HG03108 (cell line): Measurements from ENCODE around the gene ACP4.
"Not testable (repeated sequence)": the region's sequence is repeated elsewhere in the genome, so short reads cannot be mapped to it uniquely, and the experiment has no call there.

ENCODE experiments used
- ATAC-seq: cut with Tn5 transposase; IDR thresholded peaks from one replicate; pipeline ENCODE4 v1.9.1; 2021; ENCODE audit warnings: moderate library complexity; ENCODE audit not compliant: unreplicated experiment

ACP4 gene

DNA sequence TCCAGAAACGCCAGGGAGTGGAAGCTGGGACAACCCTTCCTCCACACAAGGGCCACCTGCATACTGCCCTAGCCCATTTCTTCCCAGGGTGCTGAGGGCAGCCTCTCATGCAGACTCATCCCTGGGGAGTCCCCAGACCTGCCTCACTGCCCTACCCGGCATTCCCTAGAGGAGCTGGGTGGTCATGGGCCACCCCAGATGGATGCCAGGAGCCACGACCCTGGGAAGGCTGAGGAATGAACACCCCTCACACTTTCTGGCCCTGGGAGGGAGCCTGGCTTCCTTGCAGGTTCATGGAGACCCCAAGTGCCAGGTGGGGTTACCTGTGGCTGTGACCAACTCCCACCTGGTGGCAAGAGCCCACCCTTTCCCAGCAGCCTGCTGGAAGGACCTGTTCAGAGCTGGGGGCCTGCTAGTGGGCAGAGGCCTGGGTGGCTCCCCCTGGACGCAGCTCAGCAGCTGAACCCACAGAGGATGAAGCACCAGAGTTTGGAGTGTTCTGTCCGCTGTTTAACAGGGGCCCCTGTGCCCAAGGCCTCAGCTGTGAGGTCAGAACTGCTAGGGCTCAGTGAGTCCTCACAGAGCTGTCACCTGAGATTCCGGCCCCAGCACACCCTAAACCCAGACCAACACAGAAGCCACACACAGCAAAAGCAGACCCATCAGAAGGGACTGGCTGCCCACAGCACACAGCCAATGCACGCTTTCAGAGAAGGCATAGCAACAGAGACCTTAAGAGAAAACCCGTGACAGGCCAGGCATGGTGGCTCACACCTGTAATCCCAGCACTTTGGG lies 6.6 kb downstream of the ACP4 start:
- ATAC-seq, result no peak

DNA sequence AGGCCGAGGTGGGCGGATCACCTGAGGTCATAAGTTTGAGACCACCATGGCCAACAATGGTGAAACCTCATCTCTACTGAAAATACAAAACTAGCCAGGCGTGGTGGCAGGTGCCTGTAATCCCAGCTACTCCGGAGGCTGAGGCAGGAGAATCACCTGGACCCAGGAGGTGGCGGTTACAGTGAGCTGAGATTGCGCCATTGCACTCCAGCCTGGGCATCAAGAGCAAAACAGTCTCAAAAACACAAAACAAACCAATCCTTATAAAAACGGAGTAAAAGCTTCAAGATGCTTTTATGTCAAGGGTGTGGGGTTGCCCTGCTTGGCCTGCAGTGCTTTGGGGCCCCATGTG lies 7.2 kb downstream of the ACP4 start:
- no peak for ATAC-seq

DNA sequence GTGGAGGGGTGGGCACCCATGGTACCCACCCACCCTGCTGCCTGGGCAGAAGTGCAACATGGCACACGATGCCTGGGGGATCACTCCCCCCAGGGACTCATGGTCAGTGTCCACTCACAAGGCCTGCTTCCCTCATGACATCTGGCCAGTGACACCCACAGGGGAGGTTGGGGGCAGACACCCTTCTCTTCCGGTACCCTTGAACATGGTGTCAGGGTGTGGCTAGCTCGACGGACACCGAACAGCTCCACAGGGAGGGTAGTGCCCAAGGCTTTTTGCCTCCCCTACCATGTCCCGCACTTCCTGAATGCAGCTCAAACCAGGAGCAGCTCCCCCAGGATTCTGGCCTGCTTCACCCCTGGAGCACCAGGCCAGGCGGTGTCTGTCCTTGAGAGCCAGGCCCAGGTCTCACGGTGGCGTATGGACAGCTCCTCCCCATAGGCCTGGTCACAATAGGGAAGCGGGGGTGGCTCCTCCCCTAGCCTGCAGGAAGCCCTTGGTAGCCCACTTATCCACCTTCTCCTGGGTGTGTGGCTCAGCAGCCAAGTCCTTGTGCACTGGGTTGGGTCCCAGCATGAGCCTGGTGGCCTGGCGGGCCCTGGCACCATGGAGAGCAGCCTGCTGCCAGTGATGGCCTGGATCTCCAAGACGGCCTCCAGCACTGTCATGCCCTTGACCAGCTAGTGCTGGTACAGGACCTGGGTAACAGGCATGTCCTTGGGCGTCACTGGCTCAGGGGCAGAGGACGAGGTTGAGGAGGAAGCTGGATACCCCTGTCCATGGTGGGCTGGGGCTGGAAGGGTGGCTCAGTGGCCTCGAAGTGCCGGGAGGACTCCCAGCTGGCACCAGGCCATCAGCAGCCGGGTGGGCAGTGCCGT lies 7.8 kb downstream of the ACP4 start:
- ATAC-seq, result no peak

DNA sequence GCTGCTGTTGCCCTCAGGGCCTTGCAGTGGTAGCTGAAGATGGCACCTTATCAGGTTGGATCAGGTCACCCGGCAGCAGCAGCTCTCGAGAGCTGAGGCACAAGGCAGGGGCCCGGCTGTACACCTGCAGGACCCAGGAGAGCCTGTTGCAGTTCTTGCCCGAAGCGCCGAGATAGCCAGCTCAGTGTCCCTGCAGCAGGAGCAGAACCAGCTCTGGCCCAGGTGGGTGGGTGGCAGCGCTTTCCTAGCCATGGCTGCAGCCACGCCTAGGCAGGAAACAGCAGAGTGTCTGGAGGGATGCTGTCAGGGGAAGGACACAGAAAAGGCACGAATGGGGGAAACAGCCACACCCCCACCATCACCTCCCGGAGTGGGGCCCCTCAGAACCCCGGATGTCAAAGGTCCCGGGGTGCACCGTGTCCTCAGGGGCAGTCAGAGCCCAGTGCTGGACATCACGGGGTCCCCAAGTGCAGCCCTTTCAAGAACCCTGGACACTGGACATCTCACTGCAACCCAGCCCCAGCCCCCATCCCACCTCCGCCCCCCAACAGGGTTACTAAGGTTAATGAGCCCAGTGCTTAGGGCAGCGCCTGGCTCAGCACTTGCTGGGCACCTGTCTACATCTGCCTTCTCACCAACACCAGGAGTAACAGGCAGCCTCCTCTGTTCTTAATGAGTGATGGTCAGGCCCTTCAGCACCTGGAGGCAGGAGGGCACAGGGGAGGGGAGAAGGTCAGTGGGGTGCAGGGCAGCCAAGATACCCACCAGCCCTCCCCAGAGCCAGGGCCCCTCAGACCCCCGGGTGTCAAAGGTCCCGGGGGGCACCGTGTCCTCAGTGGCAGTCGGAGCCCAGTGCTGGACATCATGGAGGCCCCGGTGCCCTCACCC lies 8.7 kb downstream of the ACP4 start:
- ATAC-seq, result no peak

DNA sequence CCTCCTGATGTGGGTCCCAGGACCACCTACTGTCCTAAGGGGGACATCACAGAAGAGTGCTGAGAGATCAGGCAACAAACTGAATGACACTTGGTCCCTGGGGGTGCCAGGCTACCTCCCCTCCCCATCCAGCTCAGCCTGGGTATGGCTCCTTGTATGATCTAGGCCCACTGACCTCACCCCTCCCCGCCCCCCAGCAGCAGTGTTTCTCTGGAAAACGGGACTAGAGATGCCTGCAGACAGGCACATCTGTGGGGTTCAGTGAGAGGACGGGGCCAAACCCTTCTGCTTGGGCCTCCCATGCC lies 9.3 kb downstream of the ACP4 start:
- no peak for ATAC-seq

DNA sequence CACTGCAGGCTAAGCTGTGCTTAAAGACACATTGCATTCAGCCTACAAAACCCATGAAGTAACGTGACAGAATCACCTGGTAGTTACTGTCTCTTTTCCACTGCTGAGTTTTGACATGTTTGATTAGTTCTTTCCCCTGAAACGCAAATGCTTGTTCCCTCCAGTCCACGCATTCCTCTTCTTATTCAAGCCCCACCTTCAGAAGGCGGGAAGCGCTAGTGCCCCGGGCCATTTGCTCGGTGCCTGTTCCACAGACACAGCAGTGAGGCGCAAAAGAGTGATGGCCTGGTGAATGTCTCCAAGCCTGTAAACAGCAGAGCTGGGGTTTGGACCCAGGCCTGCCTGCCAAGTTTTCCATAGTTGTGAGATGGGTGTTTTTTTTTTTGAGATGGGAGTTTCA lies 10.9 kb downstream of the ACP4 start:
- ATAC-seq, result no peak

DNA sequence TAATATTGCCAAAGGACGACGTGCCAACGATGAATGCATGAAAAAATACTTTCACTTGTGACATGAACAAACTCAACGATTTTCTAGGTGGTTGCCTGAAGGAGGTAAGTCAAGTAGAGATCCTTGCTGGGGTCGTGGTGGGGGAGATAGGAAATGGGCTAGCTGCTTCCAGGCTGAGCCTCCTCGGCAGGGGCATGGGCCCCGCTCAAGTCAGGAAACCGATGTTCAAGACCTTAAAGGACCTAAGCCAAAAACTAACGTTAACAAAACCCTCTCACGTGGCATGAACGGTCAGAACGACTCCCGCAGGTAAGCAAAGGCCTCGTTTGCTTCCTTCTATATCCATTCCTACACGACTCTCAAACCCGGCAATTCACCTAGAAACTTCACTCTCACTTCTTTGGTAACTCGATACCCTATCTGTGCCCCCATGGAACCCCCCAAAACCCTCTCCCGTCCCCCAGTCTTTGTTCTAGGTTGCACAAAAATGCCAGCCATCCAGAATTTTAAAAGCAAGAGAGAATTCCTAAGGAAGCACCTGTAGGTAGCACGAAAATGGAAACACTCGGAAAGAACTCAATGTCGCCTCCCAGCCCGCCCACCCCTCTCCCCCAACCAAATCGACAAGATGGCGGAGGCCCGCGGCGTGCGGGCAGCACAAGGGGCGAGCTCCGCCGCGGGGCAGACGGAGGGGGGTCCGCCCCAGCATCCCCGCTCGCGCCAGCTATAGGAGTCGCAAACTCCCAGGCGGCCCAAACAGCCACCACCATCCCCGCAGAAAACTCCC lies 13.6 kb downstream of the ACP4 start:
- peak; percentile 8 for ATAC-seq

DNA sequence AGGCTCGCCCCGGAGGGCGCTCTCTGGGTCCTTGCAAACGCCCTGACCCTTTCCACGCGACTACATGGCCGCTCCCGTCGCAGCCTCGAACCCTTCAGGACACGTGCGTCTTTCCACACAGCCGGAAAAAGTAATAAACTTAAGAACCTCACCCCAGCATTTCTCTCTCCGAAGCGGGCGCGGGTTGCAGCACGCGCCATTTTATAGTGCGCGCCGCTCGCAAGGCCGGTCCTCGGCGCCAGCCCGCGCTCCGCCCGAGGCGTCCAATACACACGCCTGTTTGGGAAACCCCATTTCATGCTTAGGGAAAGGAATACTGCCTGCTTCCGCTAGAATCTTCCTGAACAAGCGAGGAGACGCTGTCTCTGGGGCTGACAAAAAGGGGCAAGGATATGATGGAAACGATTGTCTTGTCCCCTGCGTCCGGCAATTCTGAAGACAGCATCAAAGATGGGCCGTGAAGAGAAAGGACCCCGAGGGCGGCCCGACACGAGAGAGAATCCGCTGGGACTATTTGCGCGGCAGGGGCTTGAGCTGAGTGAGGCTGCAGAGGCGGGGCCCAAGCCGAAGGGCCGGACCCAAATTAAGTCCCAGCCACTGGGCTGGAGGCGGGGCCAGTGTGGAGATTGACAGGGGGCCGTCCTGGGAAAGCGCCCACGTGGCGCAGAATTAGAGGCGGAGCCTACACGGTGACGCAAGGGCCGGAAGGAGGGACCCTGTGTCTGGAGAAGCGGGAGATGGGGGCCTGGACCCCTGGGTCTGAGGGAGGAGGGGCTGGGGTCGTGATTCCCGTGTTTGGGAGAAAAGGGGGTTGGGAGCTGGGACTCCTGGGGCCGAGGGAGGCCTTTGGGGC lies 14.4 kb downstream of the ACP4 start:
- peak; percentile 84 for ATAC-seq

DNA sequence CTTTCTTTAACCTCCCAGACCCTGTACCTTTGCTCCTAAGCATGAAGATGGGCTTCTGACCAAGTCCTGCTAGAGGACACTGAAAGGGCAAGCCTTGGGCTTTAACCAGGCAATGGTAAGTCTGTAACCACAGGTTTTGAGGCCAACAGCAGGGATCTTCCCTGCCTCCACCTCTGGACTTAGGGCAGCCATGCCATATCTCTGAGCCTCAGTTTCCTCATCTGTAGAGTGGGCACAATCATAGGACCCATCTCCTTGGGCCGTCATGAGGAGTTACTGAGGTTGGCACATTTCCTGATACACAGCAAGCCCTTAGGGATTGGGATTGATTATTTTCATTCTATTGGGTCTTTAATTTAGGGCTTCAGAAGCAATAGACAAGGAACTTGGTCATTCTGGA lies 18.6 kb downstream of the ACP4 start:
- ATAC-seq, result no peak

DNA sequence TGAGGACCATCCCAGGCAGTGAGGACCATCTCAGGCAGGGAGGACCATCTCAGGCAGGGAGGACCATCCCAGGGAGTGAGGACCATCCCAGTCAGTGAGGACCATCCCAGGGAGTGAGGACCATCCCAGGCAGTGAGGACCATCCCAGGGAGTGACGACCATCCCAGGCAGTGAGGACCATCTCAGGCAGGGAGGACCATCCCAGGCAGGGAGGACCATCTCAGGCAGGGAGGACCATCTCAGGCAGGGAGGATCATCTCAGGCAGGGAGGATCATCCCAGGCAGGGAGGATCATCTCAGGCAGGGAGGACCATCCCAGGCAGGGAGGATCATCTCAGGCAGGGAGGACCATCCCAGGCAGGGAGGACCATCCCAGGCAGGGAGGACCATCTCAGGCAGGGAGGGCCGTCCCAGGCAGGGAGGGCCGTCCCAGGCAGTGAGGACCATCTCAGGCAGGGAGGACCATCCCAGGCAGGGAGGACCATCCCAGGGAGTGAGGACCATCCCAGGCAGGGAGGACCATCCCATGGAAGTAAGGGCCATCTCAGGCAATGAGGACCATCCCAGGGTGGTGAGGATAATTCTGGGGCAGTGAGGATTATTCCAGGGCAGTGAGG lies 21.5 kb downstream of the ACP4 start:
- ATAC-seq, result not testable (repeated sequence)

DNA sequence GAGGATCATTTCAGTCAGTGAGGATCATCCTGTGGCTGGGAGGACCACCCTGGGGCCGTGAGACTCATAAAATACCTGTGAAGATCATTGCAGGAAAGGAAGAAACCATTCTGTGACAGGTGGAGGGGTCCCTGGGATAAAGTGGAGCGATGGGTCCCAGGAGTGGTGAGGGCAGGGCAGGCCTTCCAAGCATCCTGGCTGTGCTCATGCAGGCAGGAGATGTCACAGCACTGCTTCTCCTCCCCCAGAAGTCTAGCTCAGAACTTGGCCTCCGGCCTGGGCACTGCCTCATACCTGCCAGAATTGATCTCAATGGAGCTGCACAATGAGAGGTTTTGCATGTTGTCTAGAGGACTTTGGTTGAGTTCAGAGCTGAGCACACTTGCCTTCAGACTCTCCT lies 22.3 kb downstream of the ACP4 start:
- no peak for ATAC-seq

DNA sequence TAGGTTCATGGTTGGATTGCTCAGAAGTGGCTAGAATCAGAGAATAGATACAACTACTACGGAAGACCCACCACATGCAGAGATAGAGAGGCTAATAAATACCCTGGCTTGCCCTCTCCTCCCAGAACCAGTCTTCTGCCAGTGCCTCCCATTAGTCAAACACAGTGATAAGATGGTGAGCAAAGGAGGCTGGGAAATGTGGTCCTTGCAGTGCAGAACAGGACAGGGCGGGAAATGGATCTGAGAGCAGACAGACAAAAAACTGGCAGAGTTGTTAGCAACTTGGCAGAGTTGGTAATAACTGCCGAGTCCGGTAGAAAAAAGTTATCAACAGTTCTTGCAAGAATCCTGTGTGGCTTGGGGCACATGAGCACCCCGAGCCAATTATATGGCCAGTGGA lies 24.7 kb downstream of the ACP4 start:
- ATAC-seq, result no peak

DNA sequence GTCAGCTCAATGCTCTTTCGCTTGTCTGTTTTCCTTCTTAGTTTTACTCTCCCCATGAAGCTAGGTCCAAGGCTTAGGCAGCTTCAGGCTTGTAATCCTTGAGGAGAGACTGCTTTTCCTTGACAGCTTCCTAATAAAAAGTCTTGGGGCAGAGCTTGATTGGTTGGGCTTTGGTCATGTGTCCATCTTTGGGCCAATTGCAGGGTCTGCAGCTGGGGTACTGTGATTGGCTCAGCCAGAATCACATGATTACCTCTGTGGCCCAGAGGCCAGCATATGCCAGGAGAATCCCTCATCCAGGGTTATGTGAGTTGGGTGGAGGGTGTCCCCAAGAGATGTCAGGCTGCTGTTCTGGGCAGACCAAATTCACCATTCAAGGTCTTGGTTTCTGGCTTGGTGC lies 25.2 kb downstream of the ACP4 start:
- no peak for ATAC-seq

DNA sequence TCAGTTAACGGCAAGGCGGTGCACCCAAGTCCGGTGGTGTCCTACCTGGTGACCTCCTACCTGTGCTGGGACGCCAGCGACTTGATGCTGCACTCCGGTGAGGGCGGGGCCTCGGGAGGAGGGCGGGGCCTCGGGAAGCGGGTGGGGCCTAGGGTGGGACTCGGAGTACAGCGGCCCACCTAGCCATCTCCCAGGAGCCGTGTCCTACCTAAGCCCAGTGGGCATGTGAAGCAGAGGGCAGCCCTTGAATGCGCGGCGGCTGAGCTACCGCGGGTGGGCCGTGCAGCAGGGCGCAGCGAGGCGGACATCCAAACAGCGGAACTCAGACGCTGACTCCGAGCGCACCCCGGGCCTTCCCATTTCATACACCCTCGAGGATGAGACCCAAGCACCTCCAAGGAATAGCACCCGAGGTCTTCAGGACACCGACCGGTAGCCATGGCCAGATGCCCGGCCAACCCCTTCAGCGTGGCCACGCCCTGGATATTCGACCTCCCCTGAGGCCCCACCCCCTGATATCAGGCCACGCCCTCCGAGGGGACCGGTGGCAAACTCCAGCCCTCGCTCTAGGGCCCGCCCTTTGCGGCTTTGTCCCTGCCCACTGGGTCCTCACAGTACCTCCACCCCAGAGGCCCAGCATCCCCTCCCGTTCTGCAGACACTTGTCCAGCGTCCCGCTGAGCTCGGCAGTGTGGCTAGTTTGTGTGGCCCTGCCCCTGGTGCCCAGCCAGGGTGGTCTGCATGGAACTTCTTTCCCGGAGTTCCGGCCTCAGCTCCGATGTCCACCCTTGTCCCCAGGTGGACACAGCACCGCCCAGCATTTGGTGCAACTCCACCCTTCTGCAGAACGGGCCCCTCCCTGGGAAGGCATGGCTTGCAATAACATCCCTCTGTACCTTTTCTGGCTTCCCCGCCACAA lies 28.0 kb downstream of the ACP4 start:
- ATAC-seq, result peak; percentile 53

DNA sequence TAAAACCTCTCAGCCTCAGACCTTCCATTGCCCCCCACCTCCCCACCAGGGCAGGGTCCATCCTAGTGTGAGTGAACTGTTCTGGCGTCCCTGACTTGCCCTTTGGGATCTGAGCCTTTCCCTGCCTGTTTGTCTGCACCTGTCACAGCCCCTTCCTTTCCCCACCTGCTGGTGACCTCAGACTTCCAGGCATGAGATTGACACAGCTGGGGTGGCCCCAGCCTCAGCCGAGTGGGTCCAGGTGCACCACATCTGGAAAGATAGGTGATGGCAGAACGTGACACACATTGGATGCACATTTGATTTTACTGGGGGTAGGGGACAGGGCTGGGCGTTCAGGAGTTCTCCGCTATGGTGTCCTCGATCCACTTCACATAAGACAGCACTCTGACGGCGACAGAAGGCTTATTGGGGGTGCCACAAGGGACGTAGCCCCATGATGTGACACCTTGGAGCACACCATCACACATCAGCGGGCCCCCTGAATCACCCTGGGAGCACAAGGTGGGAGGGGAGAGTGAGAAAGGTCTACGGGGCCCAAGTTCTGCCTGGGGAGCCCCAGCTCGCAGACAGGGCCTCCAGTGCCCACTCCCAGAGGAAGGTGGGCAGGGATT lies 28.8 kb downstream of the ACP4 start:
- ATAC-seq, result no peak

DNA sequence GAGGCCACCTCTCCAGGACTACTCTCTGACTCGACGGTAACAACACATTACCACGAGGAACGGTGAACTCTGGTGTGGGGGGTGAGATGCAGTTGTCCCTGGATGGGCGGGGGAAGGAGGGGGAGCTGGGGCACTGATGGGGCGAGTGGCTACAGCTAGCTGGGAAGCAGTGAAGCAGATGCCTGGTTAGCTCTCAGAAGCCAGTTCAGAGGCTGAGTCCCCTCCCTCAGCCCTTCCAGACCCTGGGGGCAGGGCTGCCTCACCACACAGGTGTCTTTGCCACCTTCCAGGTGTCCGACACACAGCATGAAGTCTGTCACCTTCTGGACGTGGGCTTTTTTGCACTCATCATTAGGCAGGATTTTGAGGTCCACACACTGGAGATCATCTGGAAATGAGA lies 29.4 kb downstream of the ACP4 start:
- ATAC-seq, result no peak

DNA sequence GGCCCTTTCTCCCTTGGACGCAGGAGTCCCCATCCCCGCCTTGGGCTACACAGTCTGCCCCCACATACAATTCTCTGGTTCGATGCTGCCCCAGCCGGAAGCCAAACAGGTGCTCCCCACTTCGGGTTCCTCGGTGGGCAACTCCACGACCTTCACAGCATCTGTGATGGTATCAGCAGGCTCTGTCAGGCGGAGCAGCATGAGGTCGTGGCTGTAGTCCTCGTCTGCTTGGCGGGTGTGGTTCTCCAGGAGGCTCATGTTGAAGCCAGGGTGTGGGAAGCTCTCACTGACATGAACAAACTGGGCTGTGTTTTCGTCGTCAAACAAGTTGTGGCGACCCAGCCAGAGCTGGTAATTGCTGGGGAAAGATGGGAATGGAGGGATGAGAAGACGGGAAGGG lies 29.9 kb downstream of the ACP4 start:
- ATAC-seq, result no peak
